Measurements from ENCODE around the gene CERS6. TPM values are rescaled to one million over a fixed set of nuclear protein-coding genes. Genes with fewer than 3 reads are reported as not detected.

Gene CERS6
- total RNA-seq, 4 donors from 2014 or later: 17.6 to 31.1 (median 24.1) TPM

DNA sequence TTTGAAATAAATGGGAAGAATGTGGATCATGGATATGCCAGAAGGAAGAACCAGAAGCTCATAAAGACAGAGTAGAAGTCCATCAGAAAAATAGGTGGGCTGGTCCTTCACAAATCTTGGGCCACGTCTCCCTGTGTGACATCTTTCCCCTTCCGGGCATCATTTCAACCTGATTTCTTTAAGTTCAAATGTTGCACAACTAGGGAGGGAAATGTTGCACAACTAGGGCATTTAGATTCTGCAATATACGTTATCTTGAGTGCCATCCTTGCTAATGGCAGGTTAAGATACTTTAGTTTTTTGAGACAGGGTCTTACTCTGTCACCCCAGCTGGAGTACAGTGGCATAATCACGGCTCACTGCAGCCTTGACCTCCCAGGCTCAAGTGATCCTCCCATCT is 129.6 kb downstream of the CERS6 start:
- Histone ChIP-seq H3K27me3 (no peaks in the 10 kb centered on the region), H3K4me3 (no peak overlapping the region), H3K36me3 (no peaks in the 10 kb centered on the region), H3K9me3 (no peaks in the 10 kb centered on the region), H3K27ac (no peak overlapping the region), H3K4me1 (peaks cover 0 to 39% (median 21%) of the 10 kb centered on the region in 3 donors)
- WGBS, 2 donors: 83 to 86% methylated on average over 4 of the region's 4 CpGs
- DNase-seq: no peak
- no peak for TF ChIP-seq POLR2A (IDR thresholded peaks at IDR 0.05)
- TF ChIP-seq, protein P1, sequence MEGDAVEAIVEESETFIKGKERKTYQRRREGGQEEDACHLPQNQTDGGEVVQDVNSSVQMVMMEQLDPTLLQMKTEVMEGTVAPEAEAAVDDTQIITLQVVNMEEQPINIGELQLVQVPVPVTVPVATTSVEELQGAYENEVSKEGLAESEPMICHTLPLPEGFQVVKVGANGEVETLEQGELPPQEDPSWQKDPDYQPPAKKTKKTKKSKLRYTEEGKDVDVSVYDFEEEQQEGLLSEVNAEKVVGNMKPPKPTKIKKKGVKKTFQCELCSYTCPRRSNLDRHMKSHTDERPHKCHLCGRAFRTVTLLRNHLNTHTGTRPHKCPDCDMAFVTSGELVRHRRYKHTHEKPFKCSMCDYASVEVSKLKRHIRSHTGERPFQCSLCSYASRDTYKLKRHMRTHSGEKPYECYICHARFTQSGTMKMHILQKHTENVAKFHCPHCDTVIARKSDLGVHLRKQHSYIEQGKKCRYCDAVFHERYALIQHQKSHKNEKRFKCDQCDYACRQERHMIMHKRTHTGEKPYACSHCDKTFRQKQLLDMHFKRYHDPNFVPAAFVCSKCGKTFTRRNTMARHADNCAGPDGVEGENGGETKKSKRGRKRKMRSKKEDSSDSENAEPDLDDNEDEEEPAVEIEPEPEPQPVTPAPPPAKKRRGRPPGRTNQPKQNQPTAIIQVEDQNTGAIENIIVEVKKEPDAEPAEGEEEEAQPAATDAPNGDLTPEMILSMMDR (IDR thresholded peaks at IDR 0.05): no peak
- intact Hi-C loops (cut with DNase I): no loop called here

DNA sequence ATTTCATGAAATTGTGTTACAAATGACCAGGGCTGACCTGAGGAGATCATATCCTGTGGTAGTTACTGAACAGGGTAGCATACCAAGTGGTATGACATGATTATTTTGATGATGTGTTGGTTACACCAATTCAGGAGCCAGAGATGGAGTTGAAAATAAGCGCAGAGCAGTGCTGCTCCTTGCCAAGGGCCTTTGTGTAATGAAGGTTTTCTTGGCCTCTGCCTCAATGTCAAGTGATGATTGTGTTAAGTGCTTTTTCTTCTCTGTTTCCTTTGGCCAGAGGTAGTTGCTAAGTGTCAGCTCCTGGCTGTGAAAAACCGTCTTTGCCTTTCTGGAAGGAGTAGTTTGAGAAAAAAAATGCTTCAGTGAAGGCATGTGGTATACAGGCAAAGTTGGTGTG is 131.2 kb downstream of the CERS6 start:
- Histone ChIP-seq H3K9me3 (no peaks in the 10 kb centered on the region), H3K27me3 (no peaks in the 10 kb centered on the region), H3K27ac (no peak overlapping the region), H3K36me3 (no peaks in the 10 kb centered on the region), H3K4me3 (no peak overlapping the region), H3K4me1 (peaks cover 0 to 35% (median 14%) of the 10 kb centered on the region in 3 donors)
- WGBS, 2 donors: 61 to 72% methylated on average over 2 of the region's 2 CpGs
- no peak for DNase-seq
- TF ChIP-seq, protein P1 (IDR thresholded peaks at IDR 0.05): no peak
- no peak for TF ChIP-seq POLR2A (IDR thresholded peaks at IDR 0.05)
- intact Hi-C loops (cut with DNase I): no loop called here

DNA sequence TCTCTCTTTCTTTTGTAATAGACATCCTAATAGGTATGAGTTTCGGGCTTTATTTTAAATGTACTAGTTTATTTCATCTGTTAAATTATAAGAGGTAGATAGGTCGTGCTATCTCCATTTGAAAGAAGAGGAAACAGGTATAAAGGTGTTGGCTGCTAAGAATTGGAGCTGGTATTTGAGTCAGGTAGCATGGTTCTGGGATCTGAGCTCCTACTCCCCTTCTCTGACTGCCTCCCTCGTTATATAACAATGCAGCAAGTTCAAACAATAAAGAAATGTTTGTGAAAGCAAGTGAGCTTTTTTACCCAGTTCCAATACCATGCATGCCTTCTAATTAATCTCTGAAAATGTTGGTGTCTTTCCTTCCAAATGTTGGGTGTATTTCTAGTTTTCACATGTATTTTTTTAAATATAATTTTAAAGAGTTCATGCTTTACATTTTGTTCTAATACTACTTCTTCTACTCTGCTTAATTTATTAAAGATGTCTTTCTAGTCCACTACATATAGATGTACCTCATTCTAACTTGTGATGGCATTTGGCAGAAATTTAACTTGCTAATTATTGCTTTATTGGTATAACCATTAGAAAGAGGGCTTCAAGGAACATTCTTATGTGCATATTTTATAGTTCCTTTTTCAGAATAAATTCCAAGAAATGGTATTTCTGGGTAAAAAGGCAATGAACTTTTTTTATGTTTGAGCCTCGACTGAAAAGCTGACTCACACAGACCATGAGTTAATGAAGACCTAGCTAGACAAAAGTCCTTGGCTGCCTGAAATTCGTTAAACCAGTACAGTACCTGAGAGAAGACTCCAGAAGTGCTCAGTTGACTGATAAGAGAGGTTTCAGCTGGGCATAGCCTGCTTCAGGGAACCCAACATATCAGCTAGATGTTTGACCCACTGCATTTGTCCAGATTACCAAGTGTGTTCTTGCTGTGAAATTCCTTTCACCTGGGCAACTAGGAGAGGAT is 133.5 kb downstream of the CERS6 start:
- no peak for DNase-seq
- no peaks in the 10 kb centered on the region for H3K27me3 ChIP-seq
- H3K4me1 ChIP-seq: peaks cover 0 to 18% (median under 1%) of the 10 kb centered on the region in 3 donors
- TF ChIP-seq, protein P1 (IDR thresholded peaks at IDR 0.05): no peak
- TF ChIP-seq POLR2A (IDR thresholded peaks at IDR 0.05): no peak
- H3K36me3 ChIP-seq: no peaks in the 10 kb centered on the region
- no peak overlapping the region for H3K4me3 ChIP-seq
- no peak overlapping the region for H3K27ac ChIP-seq
- WGBS, 2 donors: 63 to 67% methylated on average over 5 of the region's 5 CpGs
- no peaks in the 10 kb centered on the region for H3K9me3 ChIP-seq
- intact Hi-C loops (cut with DNase I): no loop called here

DNA sequence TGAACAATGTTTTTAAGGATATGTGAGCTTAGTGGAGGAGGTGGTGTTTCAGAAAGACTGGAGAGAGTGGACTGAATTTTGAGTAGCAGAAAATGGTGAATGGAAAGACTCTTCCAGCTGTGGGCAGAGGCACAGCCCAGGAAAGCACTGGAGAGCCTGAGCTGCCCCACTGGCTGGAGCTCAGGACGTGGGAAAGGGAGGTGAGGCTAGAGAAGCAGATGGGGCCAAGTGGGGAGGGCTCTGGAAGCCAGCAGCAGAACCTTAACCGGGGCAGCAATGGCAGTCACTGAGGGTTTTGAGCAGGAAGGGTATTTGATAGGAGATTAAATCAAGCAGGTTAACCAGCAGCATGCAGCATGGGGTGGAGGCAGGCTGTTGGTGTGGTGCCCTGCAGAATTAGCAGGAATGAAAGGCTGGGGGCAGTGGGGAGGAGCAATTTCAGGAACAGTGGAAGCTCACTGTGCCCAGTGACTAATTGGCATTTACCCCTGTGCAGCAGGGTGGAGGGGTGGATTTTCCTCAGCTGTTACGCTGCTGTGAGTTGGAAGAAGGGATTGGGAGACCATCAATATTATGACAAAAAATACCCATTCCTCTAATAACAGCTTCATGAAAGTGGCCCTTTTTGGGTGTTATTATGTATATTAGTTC is 136.2 kb downstream of the CERS6 start:
- Histone ChIP-seq H3K27ac (no peak overlapping the region), H3K36me3 (no peaks in the 10 kb centered on the region), H3K4me3 (no peak overlapping the region), H3K4me1 (peaks cover 0 to 17% (median 0%) of the 10 kb centered on the region in 3 donors), H3K27me3 (no peaks in the 10 kb centered on the region), H3K9me3 (no peaks in the 10 kb centered on the region)
- intact Hi-C loops (cut with DNase I): no loop called here
- DNase-seq: no peak
- TF ChIP-seq, protein P1 (IDR thresholded peaks at IDR 0.05): no peak
- TF ChIP-seq POLR2A (IDR thresholded peaks at IDR 0.05): no peak
- WGBS, 2 donors: 70 to 91% methylated on average over 3 of the region's 3 CpGs

DNA sequence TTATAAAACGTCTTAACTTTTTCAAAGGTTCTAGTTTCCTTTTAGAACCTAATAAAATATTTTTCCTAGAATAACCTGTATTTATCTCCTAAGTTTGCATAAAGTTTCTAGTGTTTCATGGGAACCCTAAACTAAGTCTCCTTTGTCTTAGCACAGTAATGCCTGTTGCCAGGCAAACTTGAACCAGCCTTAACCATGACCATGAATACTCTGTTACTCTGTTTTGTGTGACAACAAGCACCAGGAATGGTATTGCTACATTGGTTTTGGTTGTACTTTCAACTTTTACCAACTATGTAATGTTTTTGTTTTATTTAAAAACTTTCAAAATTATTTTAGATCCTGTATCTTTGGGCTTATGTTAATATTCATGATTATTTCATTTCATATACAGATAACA is 137.6 kb downstream of the CERS6 start:
- H3K36me3 ChIP-seq: no peaks in the 10 kb centered on the region
- H3K4me1 ChIP-seq: peaks cover 0 to 17% (median 0%) of the 10 kb centered on the region in 3 donors
- H3K4me3 ChIP-seq: no peak overlapping the region
- TF ChIP-seq POLR2A (IDR thresholded peaks at IDR 0.05): no peak
- TF ChIP-seq, protein P1 (IDR thresholded peaks at IDR 0.05): no peak
- WGBS, 2 donors: 94 to 100% methylated on average over 1 of the region's 1 CpG
- H3K27me3 ChIP-seq: no peaks in the 10 kb centered on the region
- intact Hi-C loops (cut with DNase I): no loop called here
- no peak overlapping the region for H3K27ac ChIP-seq
- DNase-seq: no peak
- no peaks in the 10 kb centered on the region for H3K9me3 ChIP-seq

Data from esophagus squamous epithelium (tissue), 5 donors.